ENCODE measurements around the gene SULT1A2.
"Not testable (repeated sequence)": the region's sequence is repeated elsewhere in the genome, so short reads cannot be mapped to it uniquely, and the experiment has no call there.

The SULT1A2 gene

DNA sequence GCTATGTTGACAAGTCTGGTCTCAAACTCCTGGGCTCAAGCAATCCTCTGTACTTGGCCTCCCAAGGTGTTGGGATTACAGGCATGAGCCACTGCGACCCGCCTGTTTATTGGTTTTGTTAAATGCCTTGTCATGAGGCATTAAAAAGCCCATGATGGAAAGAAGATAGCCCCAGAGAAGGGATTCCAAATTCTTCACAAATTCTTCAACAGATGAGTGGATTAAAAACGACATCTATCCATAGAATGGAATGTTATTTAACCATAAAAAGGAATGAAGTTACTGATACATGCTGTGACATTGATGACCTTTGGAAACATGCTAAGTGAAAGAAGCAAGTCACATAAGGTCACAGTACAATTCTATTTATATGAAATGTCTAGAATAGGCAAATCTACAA lies 38.4 kb downstream of the SULT1A2 start:
- DNase-seq (ENCODE audit: low spot score), result no peak

- DNase-seq (ENCODE audit: low spot score), result no peak
Measured at GRCh38 chr16:28556914-28557320, 39.9 kb downstream of the SULT1A2 start.

DNA sequence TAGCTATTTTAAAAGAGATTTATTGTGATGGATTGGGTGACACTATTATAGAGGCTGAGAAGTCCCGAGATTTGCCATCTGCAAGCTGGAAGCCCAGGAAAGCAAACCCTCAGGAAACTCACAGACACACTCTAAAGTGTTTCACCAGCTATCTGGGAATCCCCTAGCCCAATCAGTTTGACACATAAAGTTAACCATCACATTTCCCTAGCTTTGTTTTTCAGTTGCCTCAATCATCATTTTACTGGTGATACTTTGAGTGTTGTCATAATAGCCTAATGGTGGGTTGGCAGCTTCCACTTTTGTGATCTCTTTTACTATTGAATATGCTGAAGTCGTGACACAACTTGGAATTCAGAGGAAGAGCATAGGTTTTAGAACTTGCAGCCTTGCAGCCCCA lies 41.3 kb downstream of the SULT1A2 start:
- DNase-seq (ENCODE audit: low spot score), result no peak

- no peak for DNase-seq (ENCODE audit: low spot score)
Measured at GRCh38 chr16:28554634-28555423, 42.0 kb downstream of the SULT1A2 start.

DNA sequence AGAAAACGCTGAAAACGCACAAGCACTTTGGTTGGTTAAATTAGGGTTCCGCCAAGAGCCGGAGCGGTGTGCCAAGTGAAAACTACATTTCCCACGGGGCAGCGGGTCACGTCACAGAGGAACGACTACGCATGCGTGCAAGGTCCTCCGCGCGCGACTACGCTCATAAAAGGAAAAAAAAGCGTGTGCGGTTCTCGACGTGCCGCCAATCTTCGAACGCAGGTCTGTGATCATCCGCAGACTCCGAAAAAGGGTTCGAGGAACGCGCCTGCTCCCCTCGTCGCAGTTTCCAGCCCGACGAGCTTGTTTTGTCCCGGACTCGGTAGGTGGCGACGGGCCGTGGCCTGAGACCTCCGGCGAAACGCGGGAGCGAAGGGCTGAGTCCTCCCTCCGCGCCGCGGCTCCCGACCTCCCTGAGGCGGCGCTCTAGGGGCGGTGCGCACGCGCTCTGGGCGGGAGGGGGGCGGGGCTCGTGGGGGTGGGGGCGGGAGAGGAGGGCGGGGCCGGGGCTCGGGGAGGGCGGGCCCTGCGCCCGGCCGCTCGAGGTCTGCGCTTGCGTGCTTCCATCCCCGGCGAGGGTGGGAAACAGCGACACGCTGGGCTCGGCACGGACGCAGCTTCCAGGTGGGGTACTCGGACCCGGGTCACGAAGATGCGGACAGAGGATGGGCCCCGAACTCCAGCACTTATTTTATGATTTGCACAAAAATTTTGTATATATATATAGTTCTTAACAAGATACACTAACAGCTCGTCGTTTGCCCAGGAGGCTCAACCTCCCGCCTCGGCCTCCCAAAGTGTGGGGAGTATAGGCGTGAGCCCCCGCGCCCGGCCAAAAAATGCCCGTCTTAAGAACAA lies 42.8 kb downstream of the SULT1A2 start, which contains the start of gene SGF29:
Gene SGF29, plus strand, starts transcription at position 145 of the 858 bp plus-strand sequence. CDS start 27,150 bp downstream, outside the sequence.
- DNase-seq (ENCODE audit: low spot score), result peak; percentile 97

- no peak for DNase-seq (ENCODE audit: low spot score)
Measured at GRCh38 chr16:28549301-28549899, 47.5 kb downstream of the SULT1A2 start.

GRCh38 chr16:28548306-28548802 lies 48.5 kb downstream of the SULT1A2 start:
- DNase-seq (ENCODE audit: low spot score), result no peak

GRCh38 chr16:28546626-28547025 lies 50.2 kb downstream of the SULT1A2 start:
- no peak for DNase-seq (ENCODE audit: low spot score)

DNA sequence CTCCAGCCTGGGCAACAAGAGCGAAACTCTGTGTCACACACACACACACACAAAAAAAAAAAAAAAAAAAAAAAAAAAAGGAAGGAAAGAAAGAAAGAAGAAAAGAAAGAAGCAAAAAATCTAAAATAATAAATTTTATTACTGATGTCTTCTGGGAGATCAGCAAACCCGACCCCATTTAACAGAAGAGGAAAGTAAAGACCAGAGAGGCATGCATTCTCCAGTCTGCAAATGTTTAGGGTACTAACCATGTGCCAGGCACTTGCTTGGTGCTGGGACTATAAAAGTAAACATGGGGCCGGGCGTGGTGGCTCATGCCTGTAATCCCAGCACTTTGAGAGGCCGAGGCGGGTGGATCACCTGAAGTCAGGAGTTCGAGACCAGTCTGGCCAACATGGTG lies 50.9 kb downstream of the SULT1A2 start:
- DNase-seq (ENCODE audit: low spot score), result not testable (repeated sequence)

DNA sequence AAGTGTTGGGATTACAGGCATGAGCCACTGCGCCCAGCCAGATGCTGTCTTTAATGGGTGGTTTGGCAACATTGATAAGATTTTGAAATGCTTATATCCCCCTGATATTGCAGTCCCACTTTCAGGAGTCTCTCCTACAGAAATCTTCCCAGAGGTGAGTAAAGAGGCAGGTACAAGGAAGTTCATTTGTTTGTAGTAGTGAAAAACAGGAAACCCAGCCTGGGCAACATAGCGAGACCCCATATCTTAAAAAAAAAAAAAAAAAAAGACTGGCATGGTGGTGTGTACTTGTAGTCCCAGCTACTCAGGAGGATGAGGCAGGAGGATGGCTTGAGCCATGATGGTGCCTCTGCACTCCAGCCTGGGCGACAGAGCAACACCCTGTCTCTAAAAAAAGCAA lies 51.9 kb downstream of the SULT1A2 start:
- DNase-seq (ENCODE audit: low spot score), result no peak

DNA sequence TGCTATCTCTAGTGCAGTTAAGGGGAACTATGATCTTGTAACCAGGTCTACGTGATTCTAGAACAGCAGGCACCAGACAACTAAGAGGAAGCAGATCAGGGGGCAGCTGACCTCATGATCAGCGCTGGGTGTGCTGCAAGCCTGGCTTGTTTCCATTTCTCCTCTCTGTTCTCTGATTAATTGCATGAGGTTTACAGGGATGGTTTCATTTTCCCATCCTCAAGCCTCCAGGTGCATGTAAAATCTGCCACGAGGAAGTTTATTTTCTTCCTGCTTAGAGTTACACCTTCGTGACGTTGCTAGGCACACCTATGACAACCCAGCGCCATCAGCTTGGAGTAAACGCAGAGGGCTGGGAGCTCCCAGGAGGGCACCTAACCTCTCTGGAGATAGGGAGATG lies 53.8 kb downstream of the SULT1A2 start:
- DNase-seq (ENCODE audit: low spot score), result no peak

DNA sequence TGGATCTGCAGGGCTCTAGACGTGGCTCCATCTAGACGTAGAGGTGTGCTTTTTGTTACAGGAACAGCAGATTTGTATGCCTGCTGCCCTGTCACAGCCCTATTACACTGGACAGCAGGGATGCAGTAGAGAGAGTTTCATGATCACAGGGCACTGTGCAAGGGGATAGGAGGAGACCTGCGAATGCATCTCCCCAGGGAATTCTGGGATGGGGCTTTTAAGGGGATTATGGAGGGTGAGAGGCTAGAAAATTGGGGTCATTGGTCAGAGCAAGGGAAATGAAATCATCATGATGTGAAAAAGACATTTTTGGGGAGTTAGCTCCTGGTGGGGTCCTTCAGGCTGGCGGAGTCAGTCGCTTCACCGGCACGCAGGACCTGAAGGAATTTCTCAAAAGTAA lies 54.2 kb downstream of the SULT1A2 start:
- DNase-seq (ENCODE audit: low spot score), result no peak

Data from iPS-NIHi11 (cell line).